Hypothalamus (tissue), 51 donors: ENCODE data around the gene MTMR4.

Experiments used
- DNase-seq, 51 donors: peaks; one replicate each; lab custom pipeline; 2025; lab: John Stamatoyannopoulos, UW

Gene MTMR4

GRCh38 chr17:58513965-58514769, at the start of gene MTMR4:
Gene MTMR4, minus strand, starts transcription at chr17:58514638. Its CDS starts 231 bp downstream, at chr17:58514407.
- DNase-seq, result peak in 42 of 51 donors; percentile 11 to 84 (median 70)

GRCh38 chr17:58560511-58560910, 46.1 kb upstream of the MTMR4 start:
- DNase-seq, result no peak

GRCh38 chr17:58557981-58558380, 43.5 kb upstream of the MTMR4 start:
- DNase-seq, result no peak

- DNase-seq, result peak in 11 of 51 donors; percentile 11 to 41 (median 22)
Measured at GRCh38 chr17:58556833-58557250, 42.4 kb upstream of the MTMR4 start.

GRCh38 chr17:58555109-58555508, 40.7 kb upstream of the MTMR4 start:
- DNase-seq, result peak in 14 of 51 donors; percentile 14 to 71 (median 31)

GRCh38 chr17:58541249-58541648, 26.8 kb upstream of the MTMR4 start:
- peak in 2 of 51 donors; percentile 25 to 27 for DNase-seq

- DNase-seq, result no peak
Measured at GRCh38 chr17:58539698-58540097, 25.3 kb upstream of the MTMR4 start.

- DNase-seq, result no peak
Measured at GRCh38 chr17:58538811-58539409, 24.5 kb upstream of the MTMR4 start.

GRCh38 chr17:58537266-58537665, 22.8 kb upstream of the MTMR4 start:
- DNase-seq, result no peak

- DNase-seq, result no peak
Measured at GRCh38 chr17:58536542-58536941, 22.1 kb upstream of the MTMR4 start.

- no peak for DNase-seq
Measured at GRCh38 chr17:58535431-58535830, 21.0 kb upstream of the MTMR4 start.

- no peak for DNase-seq
Measured at GRCh38 chr17:58534901-58535421, 20.5 kb upstream of the MTMR4 start.

GRCh38 chr17:58534331-58534730, 19.9 kb upstream of the MTMR4 start:
- no peak for DNase-seq

GRCh38 chr17:58533616-58534188, 19.3 kb upstream of the MTMR4 start:
- DNase-seq, result peak in 12 of 51 donors; percentile 19 to 68 (median 37)

- peak in 1 of 51 donors; percentile 67 for DNase-seq
Measured at GRCh38 chr17:58532555-58532951, 18.1 kb upstream of the MTMR4 start.

GRCh38 chr17:58531661-58532554, 17.5 kb upstream of the MTMR4 start:
- DNase-seq, result peak in 44 of 51 donors; percentile 31 to 89 (median 66)

- peak in 8 of 51 donors; percentile 22 to 52 (median 32) for DNase-seq
Measured at GRCh38 chr17:58531122-58531521, 16.7 kb upstream of the MTMR4 start.

- peak in 7 of 51 donors; percentile 15 to 52 (median 34) for DNase-seq
Measured at GRCh38 chr17:58530655-58531054, 16.2 kb upstream of the MTMR4 start.

GRCh38 chr17:58529275-58529674, 14.8 kb upstream of the MTMR4 start:
- DNase-seq, result peak in 39 of 51 donors; percentile 20 to 84 (median 62)

- peak in 2 of 51 donors; percentile 45 to 64 for DNase-seq
Measured at GRCh38 chr17:58528443-58528842, 14.0 kb upstream of the MTMR4 start.
